ENCODE results near the gene RPA1.
A peak's percentile ranks its signal among the peaks of the same experiment; 100 is the strongest.

RPA1 gene

GRCh38 chr17:1905190-1905913 lies 75.5 kb downstream of the RPA1 start:
- no peak for TF ChIP-seq CTCF (IDR thresholded peaks at IDR 0.05; ENCODE audit: low read depth, low read length)
- DNase-seq (ENCODE audit: extremely low read depth, low read depth), result no peak

GRCh38 chr17:1906662-1907101 lies 76.9 kb downstream of the RPA1 start:
- no peak for TF ChIP-seq CTCF (IDR thresholded peaks at IDR 0.05; ENCODE audit: low read depth, low read length)
- DNase-seq (ENCODE audit: extremely low read depth, low read depth), result no peak

GRCh38 chr17:1907216-1907631 lies 77.4 kb downstream of the RPA1 start:
- TF ChIP-seq CTCF (IDR thresholded peaks at IDR 0.05; ENCODE audit: low read depth, low read length), result no peak

GRCh38 chr17:1907909-1908698 lies 78.3 kb downstream of the RPA1 start:
- no peak for DNase-seq (ENCODE audit: extremely low read depth, low read depth)
- TF ChIP-seq CTCF (IDR thresholded peaks at IDR 0.05; ENCODE audit: low read depth, low read length), result no peak

More at GRCh38 chr17:1907216-1907631, 77.4 kb downstream of the RPA1 start:
- no peak for DNase-seq (ENCODE audit: extremely low read depth, low read depth)

GRCh38 chr17:1908699-1909309 lies 79.0 kb downstream of the RPA1 start:
- TF ChIP-seq CTCF (IDR thresholded peaks at IDR 0.05; ENCODE audit: low read depth, low read length), result peak; percentile 83
- peak; percentile 54 for DNase-seq (ENCODE audit: extremely low read depth, low read depth)

GRCh38 chr17:1909985-1910384 lies 80.2 kb downstream of the RPA1 start:
- TF ChIP-seq CTCF (IDR thresholded peaks at IDR 0.05; ENCODE audit: low read depth, low read length), result no peak
- DNase-seq (ENCODE audit: extremely low read depth, low read depth), result no peak

- no peak for TF ChIP-seq CTCF (IDR thresholded peaks at IDR 0.05; ENCODE audit: low read depth, low read length)
- DNase-seq (ENCODE audit: extremely low read depth, low read depth), result no peak
Measured at GRCh38 chr17:1912146-1912545, 82.3 kb downstream of the RPA1 start.

Measured in AG09319 (cell line).